Kidney (tissue), 14 donors: Measurements from ENCODE around the gene RABL3. TPM values are rescaled to one million over a fixed set of nuclear protein-coding genes. Genes with fewer than 3 reads are reported as not detected.

Experiments used
- DNase-seq, 5 donors: peaks; one replicate each; pipeline ENCODE4 v3.0.0-alpha.2; 2013 to 2020
- FAIRE-seq: peaks from 2 replicates; lab custom pipeline; 2012; peaks lifted over from hg19 to GRCh38; lab: Jason Lieb, UNC
- H3K27ac ChIP-seq, 2 donors: one replicate each; pipeline ENCODE4 v1.7.0; 2013; ENCODE audit warnings: low read depth in 2 of 2, low read length in 2 of 2, inconsistent platforms in 1 of 2
- H3K27me3 ChIP-seq: one replicate; pipeline ENCODE4 v1.7.1; 2013; ENCODE audit warnings: low read length, inconsistent platforms; ENCODE audit not compliant: control insufficient read depth, insufficient read depth
- H3K36me3 ChIP-seq, 3 donors: one replicate each; pipeline versions ENCODE4 v1.7.0 to v1.7.1; 2013; ENCODE audit warnings: low read length in 3 of 3, control low read depth in 1 of 3, inconsistent platforms in 1 of 3; ENCODE audit not compliant: insufficient read depth in 3 of 3, control insufficient read depth in 2 of 3
- H3K4me1 ChIP-seq, 3 donors: one replicate each; pipeline versions ENCODE4 v1.7.0 to v1.7.1; 2013; ENCODE audit warnings: low read length in 3 of 3, inconsistent platforms in 1 of 3, low read depth in 1 of 3; ENCODE audit not compliant: control insufficient read depth in 2 of 3, insufficient read depth in 2 of 3
- H3K4me3 ChIP-seq, 3 donors: one replicate each; pipeline versions ENCODE4 v1.7.0 to v1.8.1; 2013; ENCODE audit warnings: low read length in 3 of 3, control low read depth in 1 of 3, inconsistent platforms in 1 of 3
- H3K9ac ChIP-seq, 3 donors: one replicate each; pipeline versions ENCODE4 v1.7.0 to v1.7.1; 2013; ENCODE audit warnings: low read length in 3 of 3, control low read depth in 1 of 3, inconsistent platforms in 1 of 3
- H3K9me3 ChIP-seq, 3 donors: one replicate each; pipeline versions ENCODE4 v1.7.0 to v1.7.1; 2013; ENCODE audit warnings: low read length in 3 of 3, control low read depth in 1 of 3, inconsistent platforms in 1 of 3; ENCODE audit not compliant: control insufficient read depth in 2 of 3, insufficient read depth in 1 of 3
- intact Hi-C: fragments of 100-400 bp; cut with DNase I; formaldehyde crosslinking; loops from one replicate; pipeline ENCODE4 v1.11.1; 2022
- polyA plus RNA-seq: library from polyadenylated mRNA; stranded (reverse); fragments of 350-450 nt; fragmentation: Illumina TruSeq; extraction: RNeasy Lipid Tissue Mini Kit (QIAGEN cat#74804); gene quantifications from one replicate; pipeline ENCODE4 v1.2.3, GENCODE V29; 2014; ENCODE audit warnings: low read depth, low replicate concordance; ENCODE audit not compliant: insufficient read depth
- total RNA-seq: library from RNA; stranded (reverse); fragmentation: NEBNext Ultra II Directional; extraction: Animal tissue kit (Norgen Biotek cat#: 25700); gene quantifications from one replicate; pipeline ENCODE4 v1.2.1, GENCODE V29; 2021
- TF ChIP-seq, protein P1 (sequence below): IDR thresholded peaks from 3 replicates; pipeline ENCODE4 v1.5.1; 2012; ENCODE audit warnings: mild to moderate bottlenecking, moderate library complexity, borderline replicate concordance; ENCODE audit not compliant: insufficient read depth; ENCODE audit errors: extremely low read depth
- donor health status: control.
- donor health status: control.
- donor health status: control.
- donor health status: control.
- donor health status: control.
- donor health status: DM: yes; HTN: yes; CAD: no.
- donor health status: Normal renal cell carcinoma (clear cell type).

RABL3 gene
- total and polyA plus RNA-seq, 2 donors from 2014 or later = 16.9 to 30.1 TPM

- TF ChIP-seq, protein P1, sequence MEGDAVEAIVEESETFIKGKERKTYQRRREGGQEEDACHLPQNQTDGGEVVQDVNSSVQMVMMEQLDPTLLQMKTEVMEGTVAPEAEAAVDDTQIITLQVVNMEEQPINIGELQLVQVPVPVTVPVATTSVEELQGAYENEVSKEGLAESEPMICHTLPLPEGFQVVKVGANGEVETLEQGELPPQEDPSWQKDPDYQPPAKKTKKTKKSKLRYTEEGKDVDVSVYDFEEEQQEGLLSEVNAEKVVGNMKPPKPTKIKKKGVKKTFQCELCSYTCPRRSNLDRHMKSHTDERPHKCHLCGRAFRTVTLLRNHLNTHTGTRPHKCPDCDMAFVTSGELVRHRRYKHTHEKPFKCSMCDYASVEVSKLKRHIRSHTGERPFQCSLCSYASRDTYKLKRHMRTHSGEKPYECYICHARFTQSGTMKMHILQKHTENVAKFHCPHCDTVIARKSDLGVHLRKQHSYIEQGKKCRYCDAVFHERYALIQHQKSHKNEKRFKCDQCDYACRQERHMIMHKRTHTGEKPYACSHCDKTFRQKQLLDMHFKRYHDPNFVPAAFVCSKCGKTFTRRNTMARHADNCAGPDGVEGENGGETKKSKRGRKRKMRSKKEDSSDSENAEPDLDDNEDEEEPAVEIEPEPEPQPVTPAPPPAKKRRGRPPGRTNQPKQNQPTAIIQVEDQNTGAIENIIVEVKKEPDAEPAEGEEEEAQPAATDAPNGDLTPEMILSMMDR = no peak
- no peak overlapping the region for H3K27ac ChIP-seq
- H3K4me1 ChIP-seq = no peaks in the 10 kb centered on the region
- no peak overlapping the region for H3K9ac ChIP-seq
- intact Hi-C loops = no loop called here
- no peaks in the 10 kb centered on the region for H3K27me3 ChIP-seq
- no peak for DNase-seq
- no peaks in the 10 kb centered on the region for H3K9me3 ChIP-seq
- H3K36me3 ChIP-seq = peaks cover 0 to 8% (median 5%) of the 10 kb centered on the region in 3 donors
- no peak overlapping the region for H3K4me3 ChIP-seq
- no peak for FAIRE-seq
Observed at GRCh38 chr3:120773932-120774331, 31.6 kb upstream of the RABL3 start.

DNA sequence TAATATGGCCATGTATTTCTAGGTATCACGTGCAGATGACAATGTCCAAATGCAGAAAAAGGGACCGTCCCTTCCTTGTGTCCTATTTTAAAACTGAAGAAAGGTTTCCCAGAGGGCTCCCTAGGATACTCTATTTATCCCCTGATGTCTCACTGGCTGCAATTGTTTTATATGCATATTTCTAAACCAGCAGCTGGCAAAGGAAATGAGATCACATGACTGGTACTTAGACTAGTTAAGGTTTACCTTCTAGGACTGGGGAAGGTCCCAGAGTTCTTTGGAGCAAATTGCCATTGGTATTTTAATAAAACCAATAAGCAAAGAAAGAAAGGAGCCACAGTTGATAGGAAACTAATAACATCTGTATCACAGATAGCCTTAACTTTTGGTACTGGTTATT, 29.8 kb upstream of the RABL3 start:
- no peak overlapping the region for H3K4me3 ChIP-seq
- peaks cover 0 to 7% (median 5%) of the 10 kb centered on the region in 3 donors for H3K36me3 ChIP-seq
- no peak overlapping the region for H3K9ac ChIP-seq
- no peaks in the 10 kb centered on the region for H3K4me1 ChIP-seq
- intact Hi-C loops = no loop called here
- TF ChIP-seq, protein P1 = no peak
- DNase-seq = no peak
- FAIRE-seq = no peak
- H3K9me3 ChIP-seq = no peaks in the 10 kb centered on the region
- H3K27ac ChIP-seq = no peak overlapping the region
- H3K27me3 ChIP-seq = no peaks in the 10 kb centered on the region

DNA sequence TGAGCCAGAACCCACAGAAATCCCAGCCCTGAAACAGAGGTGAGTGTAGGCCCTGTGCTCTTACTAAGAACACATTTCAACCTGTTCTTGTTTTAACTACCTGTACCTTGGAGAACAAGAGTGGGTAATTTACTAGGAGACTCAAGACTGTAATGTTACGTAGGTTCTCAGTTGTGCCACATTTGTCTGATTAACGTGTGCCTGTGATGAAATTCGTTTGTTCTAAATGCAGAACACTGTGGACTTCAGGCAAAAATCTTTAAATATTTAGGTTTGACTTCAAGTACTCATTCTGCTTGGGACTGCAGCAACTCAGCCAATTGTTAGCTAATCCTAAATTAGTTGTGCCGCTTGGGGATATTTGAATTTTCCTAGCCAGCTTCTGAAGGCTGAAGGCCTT, 28.6 kb upstream of the RABL3 start:
- Histone ChIP-seq H3K36me3 (peaks cover 0 to 3% (median 0%) of the 10 kb centered on the region in 3 donors), H3K27ac (no peak overlapping the region), H3K9ac (no peak overlapping the region), H3K27me3 (no peaks in the 10 kb centered on the region), H3K4me1 (no peaks in the 10 kb centered on the region), H3K9me3 (no peaks in the 10 kb centered on the region), H3K4me3 (no peak overlapping the region)
- TF ChIP-seq, protein P1 = no peak
- FAIRE-seq (no peak), DNase-seq (no peak)
- intact Hi-C loops = no loop called here

GRCh38 chr3:120769436-120769835, 27.1 kb upstream of the RABL3 start:
- intact Hi-C loops = no loop called here
- FAIRE-seq (no peak), DNase-seq (no peak)
- Histone ChIP-seq H3K27me3 (no peaks in the 10 kb centered on the region), H3K4me1 (no peaks in the 10 kb centered on the region), H3K4me3 (no peak overlapping the region), H3K9ac (no peak overlapping the region), H3K36me3 (no peaks in the 10 kb centered on the region), H3K9me3 (no peaks in the 10 kb centered on the region), H3K27ac (no peak overlapping the region)
- TF ChIP-seq, protein P1 = no peak
